Esophagus muscularis mucosa (tissue), 3 donors: Measurements from ENCODE around the gene MLST8.

Source experiments
- CTCF ChIP-seq, 3 experiments: fragments of 200-600 bp in 2 of 3; fragments of 450-650 bp in 1 of 3; sonication (generic) in 2 of 3; IDR thresholded peaks; one replicate each; pipeline ENCODE4 v1.5.1; 2017 to 2019; ENCODE audit warnings: antibody characterized with exemption in 3 of 3, mild to moderate bottlenecking in 2 of 3, moderate library complexity in 1 of 3
- POLR2A ChIP-seq: fragments of 450-650 bp; IDR thresholded peaks from one replicate; pipeline ENCODE4 v1.6.1; 2017; ENCODE audit warnings: antibody characterized with exemption, moderate library complexity, mild to moderate bottlenecking, low read depth
- POLR2AphosphoS5 ChIP-seq, 2 donors: sonication (generic); formaldehyde crosslinking; IDR thresholded peaks; one replicate each; pipeline ENCODE4 v1.6.1; 2017; ENCODE audit warnings: antibody characterized with exemption in 2 of 2

GRCh38 chr16:2155977-2156848, 49.0 kb upstream of the MLST8 start:
- TF ChIP-seq CTCF (IDR thresholded peaks at IDR 0.05) (no peak), POLR2A (no peak), POLR2AphosphoS5 (IDR thresholded peaks at IDR 0.05) (no peak)
